Muscle of back (tissue), 11 donors: ENCODE data around the gene VKORC1. TPM values are rescaled to one million over a fixed set of nuclear protein-coding genes. Genes with fewer than 3 reads are reported as not detected.

Source experiments
- DNase-seq, 3 donors: peaks; one replicate each; pipeline versions ENCODE4 v3.0.0 to v3.0.0-alpha.2; 2013
- polyA plus RNA-seq, 10 donors: library from polyadenylated mRNA; unstranded; fragments of 120-200 nt; gene quantifications; one replicate each; pipeline ENCODE4 v1.2.1, GENCODE V29; 2013; ENCODE audit not compliant: insufficient read length in 10 of 10

The VKORC1 gene
- polyA plus RNA-seq, 10 donors = 51.1 to 68.1 (median 58.2) TPM

DNA sequence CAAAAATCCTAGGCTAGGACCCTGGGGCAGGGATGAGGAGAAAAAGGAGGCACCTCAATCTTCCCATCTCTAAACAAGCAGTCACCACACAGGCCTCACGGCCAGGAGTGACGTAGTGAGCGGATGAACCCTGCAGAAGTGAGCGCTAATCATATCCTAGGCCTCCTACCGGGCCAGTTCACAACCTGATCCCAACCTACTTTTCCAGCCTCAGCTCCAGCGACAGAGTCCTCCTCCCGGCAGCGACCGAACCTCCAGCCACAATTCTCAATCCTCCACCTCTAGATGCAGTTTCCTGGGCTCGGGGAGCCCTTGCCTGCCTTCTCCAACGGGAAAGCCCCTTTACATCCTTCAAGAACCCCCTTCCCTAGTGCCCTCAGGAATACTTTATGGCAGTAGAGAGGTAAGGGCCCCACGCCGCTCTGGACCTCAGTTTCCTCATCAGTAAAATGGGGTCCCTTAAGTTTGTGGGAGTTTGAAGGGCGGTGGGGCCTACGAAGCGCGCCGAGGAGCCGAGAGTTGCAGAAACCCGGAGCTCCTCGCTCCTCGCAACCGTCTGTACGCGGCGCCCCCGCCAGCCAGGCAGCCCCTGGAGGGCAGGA lies 22.0 kb downstream of the VKORC1 start:
- DNase-seq = peak in 2 of 3 donors; percentile 35 to 61

DNA sequence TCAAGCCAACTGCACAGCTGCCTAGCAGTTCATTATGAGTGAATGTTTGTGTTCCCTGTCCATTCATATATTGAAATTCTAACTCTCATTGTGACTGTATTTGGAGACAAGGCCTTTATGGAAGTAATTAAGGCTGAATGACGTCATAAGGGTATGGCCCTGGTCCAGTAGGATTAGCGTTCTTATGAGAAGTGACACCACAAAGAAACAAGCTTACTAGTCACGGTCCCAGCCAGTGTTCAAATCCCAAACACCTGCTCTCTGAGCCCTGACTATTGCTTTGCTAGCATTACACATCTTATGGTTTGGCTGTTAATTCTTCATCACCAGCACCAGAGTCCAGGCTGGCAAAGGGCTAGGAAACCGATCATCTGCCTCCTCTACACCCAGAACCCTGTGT lies 22.7 kb downstream of the VKORC1 start:
- DNase-seq = peak; percentile 68 to 84 (median 83)

DNA sequence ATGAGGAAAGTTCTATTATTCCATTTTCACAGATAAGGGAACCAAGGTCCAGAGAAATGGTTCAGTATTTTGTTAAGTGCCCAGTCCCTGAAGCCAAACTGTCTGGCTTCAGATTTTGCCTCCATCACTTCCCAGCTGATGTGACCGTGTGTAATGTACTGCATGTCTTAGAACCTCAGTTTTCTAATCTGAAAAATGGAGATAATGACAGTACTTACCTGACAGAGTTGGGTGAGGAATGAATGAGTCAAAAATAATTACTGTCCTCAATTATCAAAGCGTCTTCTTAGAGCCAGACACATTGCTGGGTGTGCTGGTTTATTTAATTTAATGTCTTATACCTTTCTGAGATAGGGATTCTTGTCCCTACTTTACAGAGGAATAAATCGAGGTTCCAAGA lies 27.3 kb downstream of the VKORC1 start:
- DNase-seq = no peak

DNA sequence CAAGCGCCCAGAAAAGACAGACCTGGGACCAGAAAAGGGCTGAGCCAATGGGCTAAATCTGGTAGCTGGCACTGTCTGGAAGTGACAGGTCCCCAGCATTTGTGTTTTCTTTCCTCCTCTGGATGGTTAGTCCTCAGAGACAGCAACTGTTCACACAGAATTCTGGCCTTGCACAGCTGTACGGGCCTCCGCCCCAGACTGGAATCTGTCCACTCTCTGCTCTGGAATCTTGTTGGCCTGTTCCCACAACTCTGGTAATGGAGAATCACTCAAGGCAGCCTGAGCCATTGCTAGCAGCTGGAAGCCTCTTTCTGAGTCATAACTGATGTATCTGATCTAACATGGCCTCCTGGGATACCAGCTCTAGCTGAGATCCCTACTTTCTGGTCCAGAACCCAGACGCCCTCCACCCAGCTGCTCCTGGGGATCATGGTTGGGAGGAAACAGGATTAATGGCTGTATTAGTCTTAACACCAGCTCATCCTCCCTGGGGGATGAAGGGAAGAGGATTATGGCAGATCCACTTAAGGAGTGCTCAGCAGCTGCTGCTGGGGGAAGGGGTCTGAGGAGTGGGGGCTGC lies 29.6 kb downstream of the VKORC1 start:
- DNase-seq = peak; percentile 93 to 97 (median 94)

DNA sequence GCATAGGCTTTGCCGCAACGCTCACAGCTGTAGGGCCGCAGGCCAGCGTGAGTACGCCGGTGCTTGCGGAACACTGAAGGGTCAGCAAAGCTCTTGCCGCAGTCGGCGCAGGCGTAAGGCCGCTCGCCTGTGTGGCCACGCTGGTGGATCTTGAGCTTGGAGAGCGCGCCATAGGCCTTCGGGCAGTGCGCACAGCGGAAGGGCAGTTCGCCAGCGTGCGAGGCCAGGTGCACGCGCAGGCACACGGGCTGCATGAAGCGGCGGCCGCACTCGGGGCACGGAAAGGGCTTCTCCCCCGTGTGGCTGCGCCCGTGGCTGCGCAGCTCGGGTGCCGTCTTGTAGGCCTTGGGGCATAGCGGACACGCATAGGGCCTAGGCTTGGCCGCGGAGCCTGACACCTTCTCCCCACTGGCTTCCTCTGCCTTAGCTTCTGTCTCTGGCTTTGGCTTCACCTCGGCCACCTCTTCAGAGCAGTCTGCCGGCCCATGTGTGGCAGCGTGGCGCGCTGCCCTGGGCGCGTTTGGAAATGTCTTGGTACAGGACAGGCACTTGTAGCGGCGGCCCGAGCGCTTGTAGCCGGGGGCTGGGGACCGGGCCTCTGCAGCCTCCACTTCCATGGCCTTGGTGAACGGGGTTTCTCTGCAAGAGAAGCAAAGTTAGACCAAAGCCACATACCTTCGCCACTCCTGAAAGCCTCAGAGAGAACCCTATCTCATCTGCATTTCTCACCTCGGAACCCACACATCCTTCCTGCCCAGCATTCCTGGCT lies 30.6 kb downstream of the VKORC1 start:
- DNase-seq = no peak

DNA sequence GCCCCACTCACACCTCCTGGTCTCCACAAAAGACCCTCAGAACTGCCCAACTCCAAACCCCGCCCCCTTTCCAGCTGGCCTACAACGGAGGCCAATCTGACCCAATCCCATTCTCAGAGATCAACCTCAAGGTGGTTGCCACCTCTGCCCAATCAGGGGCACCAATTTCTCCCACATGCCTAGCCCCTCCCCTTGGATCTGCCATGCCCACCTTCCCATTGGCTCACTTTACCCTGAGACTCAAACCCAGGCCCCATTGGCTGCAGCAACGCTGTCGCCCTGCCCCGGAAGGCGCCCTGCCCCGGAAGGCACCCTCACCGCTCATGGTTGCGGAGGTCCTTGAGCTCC lies 31.1 kb downstream of the VKORC1 start:
- no peak for DNase-seq

DNA sequence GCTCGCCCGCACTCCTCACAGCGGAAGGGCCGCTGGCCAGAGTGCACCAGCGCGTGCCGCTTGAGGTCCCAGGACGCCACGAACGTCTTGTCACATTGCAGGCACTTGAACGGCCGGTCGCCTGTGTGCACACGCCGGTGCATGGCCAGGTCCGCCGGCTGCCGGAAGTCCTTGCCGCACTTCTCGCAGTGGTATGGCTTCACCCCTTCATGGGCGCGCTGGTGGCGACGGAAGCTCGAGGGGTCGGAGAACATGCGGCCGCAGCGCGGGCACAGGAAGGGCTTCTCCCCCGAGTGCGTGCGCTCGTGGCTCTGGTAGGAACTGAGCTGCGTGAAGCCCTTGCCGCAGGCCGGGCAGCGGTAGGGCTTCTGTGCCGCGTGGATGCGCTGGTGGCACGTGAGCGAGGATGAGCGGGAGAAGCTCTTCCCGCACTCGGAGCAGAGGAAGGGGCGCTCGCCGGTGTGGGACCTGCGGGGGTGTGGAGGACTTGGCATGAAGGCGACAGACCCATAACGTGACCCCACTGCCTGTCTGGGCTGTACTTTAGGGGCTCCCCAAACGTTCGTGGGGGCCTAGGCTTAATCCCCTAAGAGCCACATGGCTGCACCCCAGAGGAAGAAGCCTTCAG lies 32.7 kb downstream of the VKORC1 start:
- no peak for DNase-seq

DNA sequence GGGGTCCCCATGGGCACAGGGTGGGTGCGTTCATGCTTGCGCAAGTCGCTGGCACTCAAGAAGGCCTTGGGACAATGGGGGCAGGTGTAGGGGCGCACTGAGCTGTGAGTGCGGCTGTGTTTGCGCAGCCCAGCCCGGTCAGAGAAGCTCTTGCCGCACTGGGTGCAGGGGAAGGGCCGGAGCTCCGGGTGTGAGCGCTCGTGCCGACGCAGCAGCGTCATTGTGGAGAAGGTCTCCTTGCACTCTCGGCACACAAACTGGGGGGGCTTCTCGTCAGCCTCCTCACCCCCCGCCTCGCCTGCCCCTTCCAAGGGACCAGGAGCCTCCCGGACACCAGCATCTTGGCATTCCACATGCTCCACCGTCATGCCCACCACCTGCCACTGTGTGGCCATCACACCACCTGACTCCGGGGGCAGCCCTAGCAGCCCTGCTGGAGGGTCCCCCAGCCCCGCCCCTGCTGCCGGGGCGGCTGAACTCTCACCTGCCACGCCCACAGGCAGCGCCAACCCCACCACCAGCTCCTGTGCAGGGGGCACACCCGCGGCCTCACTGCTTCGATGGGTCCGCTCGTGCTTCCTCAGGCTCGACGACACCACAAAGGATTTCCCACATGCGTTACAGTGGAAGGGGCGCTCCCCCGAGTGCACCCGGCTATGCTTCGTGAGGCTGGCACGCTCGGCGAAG lies 33.3 kb downstream of the VKORC1 start:
- DNase-seq = no peak

DNA sequence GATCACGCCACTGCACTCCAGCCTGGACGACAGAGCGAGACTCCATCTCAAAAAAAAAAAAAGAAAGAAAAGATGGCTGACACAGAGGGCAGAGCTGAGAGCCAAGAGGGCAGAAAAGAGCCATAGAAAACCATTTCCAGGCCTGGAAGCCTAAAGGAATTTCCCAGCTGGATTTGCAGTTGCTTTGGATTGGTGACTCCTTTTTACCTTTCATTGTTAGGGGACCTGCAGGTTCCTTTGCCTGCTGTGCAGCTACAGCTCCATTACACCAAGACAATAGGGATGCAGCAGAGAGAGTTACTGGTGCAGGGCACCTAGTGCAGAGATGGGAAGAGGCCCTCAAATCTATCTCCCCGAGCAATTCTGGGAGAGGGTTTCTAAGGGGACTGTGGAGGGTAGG lies 39.0 kb downstream of the VKORC1 start:
- no peak for DNase-seq

DNA sequence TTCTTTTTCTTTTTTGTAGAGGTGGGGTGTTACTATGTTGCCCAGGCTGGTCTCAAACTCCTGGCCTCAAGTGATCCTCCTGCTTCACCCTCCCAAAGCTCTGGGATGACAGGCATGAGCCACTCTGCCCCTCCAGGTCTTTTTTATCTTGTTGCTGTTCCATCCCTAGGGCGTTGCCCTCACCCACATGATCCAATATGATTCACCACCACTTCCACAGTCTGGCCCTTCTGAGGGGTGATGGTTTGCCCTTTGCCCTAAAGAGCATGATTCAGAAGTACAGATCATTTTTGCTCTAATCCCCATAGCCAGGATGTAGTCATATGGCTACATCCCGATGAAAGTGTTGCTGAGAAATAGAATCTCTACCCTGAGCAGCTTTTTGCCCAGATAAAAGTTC lies 42.5 kb downstream of the VKORC1 start:
- DNase-seq = peak in 1 of 3 donors; percentile 68

DNA sequence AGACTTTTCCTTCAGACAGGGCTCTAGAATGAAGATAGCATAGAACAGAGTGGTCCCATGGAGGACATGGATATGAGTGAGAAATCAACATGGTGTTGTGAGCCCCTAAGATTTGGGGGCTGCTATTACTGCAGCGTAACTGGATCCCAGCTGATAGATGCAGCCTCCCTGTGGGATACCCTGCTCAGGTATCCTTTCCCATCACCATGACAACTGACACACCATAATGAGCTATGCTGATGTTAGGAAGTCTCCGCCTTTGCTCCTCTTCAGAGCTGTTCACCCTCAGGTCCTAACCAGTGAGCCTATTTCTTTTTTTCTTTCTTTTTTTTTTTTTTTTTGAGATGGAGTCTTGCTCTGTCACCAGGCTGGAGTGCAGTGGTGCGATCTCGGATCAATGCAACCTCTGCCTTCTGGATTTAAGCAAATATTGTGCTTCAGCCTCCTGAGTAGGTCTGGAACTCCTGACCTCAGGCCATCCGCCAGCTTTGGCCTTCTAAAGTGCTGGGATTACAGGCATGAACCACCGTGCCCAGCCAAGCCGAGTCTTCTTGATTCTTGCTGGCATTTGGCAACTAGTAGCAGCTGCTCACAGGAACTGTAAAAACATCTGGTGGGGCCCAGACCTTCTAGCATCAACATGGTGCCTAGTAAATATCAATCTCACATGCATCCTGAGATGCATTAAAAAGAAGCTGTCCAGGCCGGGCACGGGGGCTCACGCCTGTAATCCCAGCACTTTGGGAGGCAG lies 44.1 kb downstream of the VKORC1 start:
- peak in 1 of 3 donors; percentile 28 for DNase-seq

DNA sequence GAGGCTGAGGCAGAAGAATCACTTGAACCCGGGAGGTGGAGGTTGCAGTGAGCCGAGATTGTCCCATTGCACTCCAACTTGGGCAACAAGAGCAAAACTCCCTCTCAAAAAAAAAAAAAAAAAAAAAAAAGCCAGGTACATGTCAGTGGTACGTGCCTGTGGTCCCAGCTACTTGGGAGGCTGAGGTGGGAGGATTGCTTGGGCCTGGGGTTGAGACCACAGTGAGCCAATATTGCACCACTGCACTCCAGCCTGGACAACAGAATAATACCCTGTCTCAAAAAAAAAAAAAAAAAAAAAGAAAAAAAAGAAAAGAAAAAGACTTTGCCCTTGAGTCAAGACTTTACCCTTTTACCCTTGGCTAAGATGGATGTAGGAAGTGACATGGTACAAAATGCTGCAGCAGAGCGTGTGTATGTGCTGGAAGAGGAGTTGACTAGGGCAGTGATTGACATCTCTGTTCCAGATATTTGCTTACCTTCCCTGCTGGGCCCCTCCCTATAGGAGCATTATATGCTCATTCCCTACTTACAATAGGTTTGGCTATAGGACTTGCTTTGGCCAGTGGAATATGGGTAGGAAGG lies 50.6 kb downstream of the VKORC1 start:
- no peak for DNase-seq

DNA sequence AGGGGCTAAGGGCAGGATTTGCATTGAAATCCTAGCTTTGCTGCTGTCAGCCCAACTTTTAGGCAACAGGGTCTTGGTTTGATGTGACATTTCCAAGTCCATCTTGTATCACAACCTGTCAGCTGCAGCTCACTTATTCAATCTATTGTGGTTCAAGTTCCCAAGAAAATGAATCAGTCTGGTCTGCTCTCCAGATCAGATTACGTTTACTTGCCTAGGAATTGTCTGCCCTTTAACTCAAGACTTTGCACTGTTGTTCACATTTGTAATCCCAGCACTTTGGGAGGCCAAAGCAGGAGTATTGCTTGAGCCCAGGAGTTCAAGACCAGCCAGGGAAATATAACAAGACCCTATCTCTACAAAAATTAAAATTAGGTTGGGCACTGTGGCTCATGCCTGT lies 51.2 kb downstream of the VKORC1 start:
- no peak for DNase-seq

DNA sequence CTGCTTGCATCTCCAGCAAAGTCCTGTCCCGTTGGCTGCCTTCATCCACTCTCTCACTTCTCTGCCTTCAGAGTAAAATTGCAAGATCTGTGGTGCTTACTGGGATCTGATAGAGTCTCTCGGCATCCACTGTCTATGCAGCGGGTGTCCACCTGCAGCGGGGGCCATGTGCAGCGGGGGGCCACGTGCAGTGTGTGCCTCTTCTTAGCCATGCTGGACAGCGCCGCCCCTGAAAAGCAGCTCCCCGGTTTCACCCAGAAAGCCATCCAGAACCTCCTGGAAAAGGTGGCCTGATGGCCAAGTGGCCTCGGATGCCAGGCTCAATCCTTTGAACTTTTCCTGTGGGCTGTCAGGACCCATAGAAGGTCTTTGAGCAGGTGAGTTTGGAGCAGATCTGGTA lies 51.7 kb downstream of the VKORC1 start:
- no peak for DNase-seq

Other genes starting within 250 kb of the VKORC1 start
- gene BCL7C, start 200.7 kb downstream of the VKORC1 start, polyA plus RNA-seq = 10 to 100 TPM; 24.4 to 41.4 (median 29.9) TPM
- 10 to 100 TPM in 5 of 10 donors, 1 to 10 TPM in 5; 7.7 to 13.1 (median 10.6) TPM for gene CTF1, start 198.2 kb downstream of the VKORC1 start, polyA plus RNA-seq
- 10 to 100 TPM in 1 of 10 donors, 1 to 10 TPM in 9; 5.6 to 12.1 (median 8.1) TPM for gene FBXL19, start 171.2 kb downstream of the VKORC1 start, polyA plus RNA-seq
- gene ORAI3, start 145.7 kb downstream of the VKORC1 start, polyA plus RNA-seq = 10 to 100 TPM in 7 of 10 donors, 1 to 10 TPM in 3; 7.5 to 12.6 (median 10.3) TPM
- gene SETD1A, start 137.0 kb downstream of the VKORC1 start, polyA plus RNA-seq = 10 to 100 TPM in 9 of 10 donors, 1 to 10 TPM in 1; 9.5 to 15.9 (median 11.3) TPM
- 10 to 100 TPM in 3 of 10 donors, 1 to 10 TPM in 7; 7.1 to 13.8 (median 9.8) TPM for gene HSD3B7, start 109.6 kb downstream of the VKORC1 start, polyA plus RNA-seq
- gene STX1B, start 84.2 kb downstream of the VKORC1 start, polyA plus RNA-seq = 1 to 10 TPM in 8 of 10 donors, under 1 TPM in 2; 0.68 to 3.9 (median 1.5) TPM
- gene STX4, start 61.2 kb downstream of the VKORC1 start, polyA plus RNA-seq = 10 to 100 TPM; 34.0 to 44.6 (median 38.1) TPM
- gene ZNF668, start 20.6 kb downstream of the VKORC1 start, polyA plus RNA-seq = 10 to 100 TPM in 2 of 10 donors, 1 to 10 TPM in 8; 5.8 to 11.0 (median 9.0) TPM
- 10 to 100 TPM in 1 of 10 donors, 1 to 10 TPM in 9; 6.8 to 10.1 (median 8.4) TPM for gene ZNF646, start 20.4 kb downstream of the VKORC1 start, polyA plus RNA-seq
- gene PRSS53, start 5.9 kb downstream of the VKORC1 start, polyA plus RNA-seq = 1 to 10 TPM; 1.7 to 4.6 (median 3.3) TPM
- gene BCKDK, start 13.6 kb upstream of the VKORC1 start, polyA plus RNA-seq = 10 to 100 TPM; 19.7 to 29.9 (median 25.3) TPM
- 10 to 100 TPM; 38.8 to 57.3 (median 45.3) TPM for gene KAT8, start 22.9 kb upstream of the VKORC1 start, polyA plus RNA-seq
- gene PRSS8, start 40.9 kb upstream of the VKORC1 start, polyA plus RNA-seq = 1 to 10 TPM in 2 of 10 donors, under 1 TPM in 6, not detected in 2; 0.11 to 4.2 (median 0.25) TPM
- 1 to 10 TPM; 1.1 to 2.8 (median 1.8) TPM for gene PRSS36, start 55.3 kb upstream of the VKORC1 start, polyA plus RNA-seq
- 100 to 1,000 TPM; 310 to 492 (median 406) TPM for gene FUS, start 85.3 kb upstream of the VKORC1 start, polyA plus RNA-seq
- gene PYCARD, start 108.0 kb upstream of the VKORC1 start, polyA plus RNA-seq = 10 to 100 TPM in 1 of 10 donors, 1 to 10 TPM in 9; 3.3 to 14.0 (median 7.3) TPM
- gene TRIM72, start 119.3 kb upstream of the VKORC1 start, polyA plus RNA-seq = 10 to 100 TPM; 36.2 to 79.4 (median 64.6) TPM
- 1 to 10 TPM in 5 of 10 donors, under 1 TPM in 5; 0.48 to 3.0 (median 0.98) TPM for gene PYDC1, start 122.3 kb upstream of the VKORC1 start, polyA plus RNA-seq
- gene ITGAM, start 165.2 kb upstream of the VKORC1 start, polyA plus RNA-seq = 1 to 10 TPM; 3.0 to 4.9 (median 3.9) TPM